Ovary (tissue), 3 donors: ENCODE data around the gene SNX9.

Experiments
- EP300 ChIP-seq: sonication (generic); formaldehyde crosslinking; IDR thresholded peaks from one replicate; pipeline ENCODE4 v1.6.1; 2017; ENCODE audit warnings: antibody characterized with exemption
- POLR2A ChIP-seq: fragments of 450-650 bp; IDR thresholded peaks from one replicate; pipeline ENCODE4 v1.6.1; 2017; ENCODE audit warnings: antibody characterized with exemption, mild to moderate bottlenecking, moderate library complexity
- TF ChIP-seq, protein P1 (sequence below), 3 donors: fragments of 450-650 bp in 2 of 3; fragments of 200-600 bp in 1 of 3; IDR thresholded peaks; one replicate each; pipeline versions ENCODE4 v1.5.1 to v1.8.0; 2016 to 2022; ENCODE audit warnings: antibody characterized with exemption in 3 of 3, mild to moderate bottlenecking in 1 of 3
- donor health status: DM: no; HTN: no; CAD: no.

DNA sequence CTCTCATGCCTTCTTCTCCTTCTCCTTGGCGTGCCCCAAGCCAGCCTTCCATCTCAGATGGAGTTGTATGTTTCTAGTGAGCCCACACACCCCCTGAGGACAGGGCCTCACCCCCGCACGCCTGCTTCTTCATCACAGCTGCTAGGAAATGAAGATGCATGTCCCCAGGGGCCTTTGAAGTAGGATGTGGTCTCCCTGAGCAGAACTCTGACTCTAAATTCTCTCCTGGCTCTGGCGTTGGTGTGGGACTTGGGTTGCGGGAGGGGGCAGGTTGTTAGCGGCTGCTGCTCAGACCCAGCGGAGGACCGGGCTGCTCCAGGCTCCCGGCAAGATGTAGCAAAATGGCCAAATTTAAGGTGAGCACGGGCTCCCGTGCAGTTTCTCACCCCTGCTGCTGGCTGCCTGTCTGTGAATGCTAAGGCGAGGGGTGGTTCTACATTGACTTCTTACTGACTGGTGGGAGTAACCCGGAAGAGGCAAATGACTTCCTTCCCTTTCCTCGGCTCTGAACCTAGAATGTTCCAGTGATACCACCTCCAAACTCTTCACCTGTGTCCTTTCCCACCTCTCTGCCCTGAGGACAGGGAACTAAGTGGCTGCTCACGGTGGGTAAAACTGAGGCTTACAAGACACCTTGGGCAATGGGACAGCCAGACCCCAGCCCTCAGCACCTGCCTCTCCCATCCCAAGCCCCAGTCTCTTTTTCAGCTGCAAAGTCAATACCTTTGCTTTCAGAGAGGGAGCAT, 167.4 kb downstream of the SNX9 start:
- no peak for TF ChIP-seq POLR2A
- TF ChIP-seq, protein P1, sequence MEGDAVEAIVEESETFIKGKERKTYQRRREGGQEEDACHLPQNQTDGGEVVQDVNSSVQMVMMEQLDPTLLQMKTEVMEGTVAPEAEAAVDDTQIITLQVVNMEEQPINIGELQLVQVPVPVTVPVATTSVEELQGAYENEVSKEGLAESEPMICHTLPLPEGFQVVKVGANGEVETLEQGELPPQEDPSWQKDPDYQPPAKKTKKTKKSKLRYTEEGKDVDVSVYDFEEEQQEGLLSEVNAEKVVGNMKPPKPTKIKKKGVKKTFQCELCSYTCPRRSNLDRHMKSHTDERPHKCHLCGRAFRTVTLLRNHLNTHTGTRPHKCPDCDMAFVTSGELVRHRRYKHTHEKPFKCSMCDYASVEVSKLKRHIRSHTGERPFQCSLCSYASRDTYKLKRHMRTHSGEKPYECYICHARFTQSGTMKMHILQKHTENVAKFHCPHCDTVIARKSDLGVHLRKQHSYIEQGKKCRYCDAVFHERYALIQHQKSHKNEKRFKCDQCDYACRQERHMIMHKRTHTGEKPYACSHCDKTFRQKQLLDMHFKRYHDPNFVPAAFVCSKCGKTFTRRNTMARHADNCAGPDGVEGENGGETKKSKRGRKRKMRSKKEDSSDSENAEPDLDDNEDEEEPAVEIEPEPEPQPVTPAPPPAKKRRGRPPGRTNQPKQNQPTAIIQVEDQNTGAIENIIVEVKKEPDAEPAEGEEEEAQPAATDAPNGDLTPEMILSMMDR (IDR thresholded peaks at IDR 0.05): no peak
- no peak for TF ChIP-seq EP300
